Fibroblast of gingiva (primary cell): Measurements from ENCODE around the gene C20orf173.

Source experiments
- DNase-seq: peaks from one replicate; pipeline ENCODE4 v3.0.0-alpha.2; 2011; ENCODE audit warnings: low read depth

Gene C20orf173

DNA sequence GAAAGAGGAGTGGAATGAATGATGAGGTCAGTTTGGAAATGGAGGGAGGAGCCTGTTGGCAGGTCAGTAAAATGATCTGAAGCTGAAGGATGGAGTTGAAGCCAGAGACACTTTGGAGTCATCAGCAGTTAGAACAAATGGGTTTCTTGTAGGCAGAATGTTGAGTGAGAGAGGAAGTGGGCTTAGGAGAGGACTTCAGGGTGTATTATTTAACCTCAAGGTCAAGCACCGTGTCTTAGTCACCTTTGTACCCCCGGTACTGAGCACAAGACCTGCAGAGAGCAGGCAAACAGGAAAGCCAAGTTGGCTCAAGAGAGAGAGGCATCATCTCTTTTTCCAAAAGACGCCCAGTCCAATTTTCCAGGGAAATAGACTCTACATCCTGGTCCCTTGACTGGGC lies 23.3 kb downstream of the C20orf173 start:
- DNase-seq: no peak

GRCh38 chr20:35504751-35505150 lies 24.7 kb downstream of the C20orf173 start:
- DNase-seq: no peak

GRCh38 chr20:35503841-35504561 lies 25.5 kb downstream of the C20orf173 start:
- DNase-seq: no peak

- no peak for DNase-seq
These were observed 26.2 kb downstream of the C20orf173 start for GRCh38 chr20:35503281-35503680.

GRCh38 chr20:35502352-35502751 lies 27.1 kb downstream of the C20orf173 start:
- no peak for DNase-seq

DNA sequence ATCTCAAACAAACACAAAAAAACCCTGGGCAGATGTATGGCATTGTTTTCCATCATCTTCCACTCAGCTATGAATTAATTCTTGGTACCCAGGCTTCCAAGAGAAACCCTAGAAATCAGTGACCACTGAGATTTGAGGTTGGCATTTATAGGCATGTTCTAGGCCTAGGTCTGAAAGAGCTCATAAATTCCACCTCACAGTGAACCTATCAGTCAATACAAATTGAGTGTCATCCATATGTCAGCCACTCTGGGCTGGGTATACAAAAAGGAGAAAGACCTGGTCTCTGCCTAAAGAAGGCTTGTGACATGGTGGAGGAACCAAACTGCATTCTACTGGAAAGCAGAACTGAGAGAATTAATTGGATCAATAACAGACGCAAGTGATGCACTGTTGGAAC lies 30.2 kb downstream of the C20orf173 start:
- no peak for DNase-seq

GRCh38 chr20:35497780-35498189 lies 31.7 kb downstream of the C20orf173 start:
- no peak for DNase-seq

DNA sequence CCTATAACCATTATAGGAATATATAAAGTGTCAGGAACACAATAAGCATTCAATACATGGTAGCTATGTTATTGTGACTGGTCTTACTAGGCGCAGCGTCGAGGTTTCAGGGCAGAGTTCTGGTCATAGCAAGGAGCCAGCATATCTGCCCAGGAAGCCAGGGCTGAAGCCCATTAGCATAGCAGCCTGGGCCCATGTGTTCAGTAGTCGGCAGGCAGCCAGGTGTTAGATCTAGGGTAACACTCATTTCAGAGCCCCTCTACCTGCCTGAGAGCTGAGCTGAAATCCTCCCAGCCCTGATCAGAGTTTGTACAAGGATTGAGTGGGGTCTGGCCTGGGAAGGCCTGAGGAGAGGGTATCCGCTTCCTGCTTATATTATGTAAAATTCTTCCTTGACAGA lies 32.1 kb downstream of the C20orf173 start:
- DNase-seq: no peak

DNA sequence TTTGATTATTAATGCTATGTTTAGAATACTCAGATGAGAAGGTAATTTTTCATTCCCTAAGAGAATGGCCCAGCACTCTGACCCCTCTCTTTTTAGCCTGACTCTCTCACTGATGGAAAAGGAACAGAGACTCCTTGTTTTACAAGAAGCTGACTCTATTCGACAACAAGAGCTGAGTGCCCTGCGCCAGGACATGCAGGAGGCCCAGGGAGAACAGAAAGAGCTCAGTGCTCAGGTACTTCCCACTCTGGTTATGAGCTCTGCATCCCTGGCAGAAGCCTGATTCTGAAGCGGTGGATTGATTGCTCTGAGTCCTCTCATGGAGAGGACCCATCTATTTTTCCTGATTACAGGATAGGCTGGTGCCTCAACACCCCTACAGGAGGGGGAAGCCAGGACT lies 33.0 kb downstream of the C20orf173 start:
- DNase-seq: no peak

GRCh38 chr20:35492352-35492751 lies 37.1 kb downstream of the C20orf173 start:
- no peak for DNase-seq

- DNase-seq: no peak
These were observed 37.6 kb downstream of the C20orf173 start for GRCh38 chr20:35491823-35492222.

DNA sequence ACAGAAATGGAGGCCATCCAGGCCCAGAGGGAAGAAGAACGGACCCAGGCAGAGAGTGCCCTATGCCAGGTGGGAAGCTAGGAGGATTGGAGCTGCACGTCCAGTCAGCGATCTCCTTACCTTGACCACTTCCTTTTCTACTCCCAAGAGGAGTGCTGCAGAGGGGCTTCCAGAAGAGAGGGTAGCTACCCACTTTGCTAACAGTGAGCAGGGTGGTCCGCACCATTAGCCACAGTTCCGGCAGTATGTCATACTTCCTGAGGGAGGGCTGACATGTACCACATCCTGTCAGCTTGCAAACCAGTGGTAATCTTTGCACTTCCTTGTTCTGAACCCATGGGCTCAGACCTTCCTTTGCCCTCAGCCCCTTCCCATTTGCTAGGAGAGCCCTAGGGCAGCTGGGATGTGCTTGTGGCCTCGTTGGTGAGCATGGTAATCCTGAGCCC lies 38.7 kb downstream of the C20orf173 start:
- no peak for DNase-seq

- DNase-seq: no peak
These were observed 39.7 kb downstream of the C20orf173 start for GRCh38 chr20:35489717-35490116.

DNA sequence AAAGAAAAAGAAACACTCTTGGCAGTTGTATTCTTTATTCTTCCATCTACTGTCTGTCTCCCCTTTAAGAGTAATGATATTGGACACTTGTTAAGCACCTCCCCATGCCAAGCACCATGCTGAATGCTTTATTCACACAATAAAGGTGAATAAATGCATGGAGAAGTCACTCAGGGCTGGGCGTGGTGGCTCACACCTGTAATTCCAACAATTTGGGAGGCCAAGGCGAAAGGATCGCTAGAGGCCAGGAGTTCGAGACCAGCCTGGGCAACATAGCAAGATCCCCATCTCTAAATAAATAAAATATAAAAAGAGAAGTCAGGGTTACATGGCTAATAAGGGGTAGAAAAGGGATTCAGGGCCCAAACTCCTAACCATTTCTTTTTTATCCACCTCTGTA lies 42.0 kb downstream of the C20orf173 start:
- no peak for DNase-seq

DNA sequence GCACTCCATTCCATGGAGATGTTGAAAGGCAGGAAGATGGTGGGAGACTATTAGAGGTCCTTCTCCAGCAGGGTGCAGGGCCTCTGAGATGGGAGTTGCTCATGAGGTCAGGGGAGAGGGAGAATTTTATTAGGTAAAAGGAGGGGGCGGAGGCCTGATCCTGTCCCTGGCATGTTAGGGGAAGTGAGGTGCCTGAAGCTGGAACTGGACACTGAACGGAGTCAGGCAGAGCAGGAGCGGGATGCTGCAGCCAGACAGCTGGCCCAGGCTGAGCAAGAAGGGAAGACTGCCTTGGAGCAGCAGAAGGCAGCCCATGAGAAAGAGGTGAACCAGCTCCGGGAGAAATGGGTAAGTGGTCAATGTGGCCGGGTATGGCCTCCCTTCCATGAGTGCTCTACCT lies 49.7 kb downstream of the C20orf173 start:
- no peak for DNase-seq

GRCh38 chr20:35478804-35479472 lies 50.5 kb downstream of the C20orf173 start:
- no peak for DNase-seq
